Mesenchymal stem cell (in vitro differentiated cells and primary cell): ENCODE data around the gene PCBP4.

ENCODE experiments used
- DNase-seq: peaks from one replicate; pipeline ENCODE4 v3.0.0-alpha.2; 2013
- H2AFZ ChIP-seq: one replicate; pipeline ENCODE4 v1.6.1; 2013; ENCODE audit warnings: low read depth, mild to moderate bottlenecking, control low read depth, inconsistent platforms, low read length, moderate library complexity
- H2AK5ac ChIP-seq: 2 replicates; pipeline ENCODE4 v1.6.1; 2013; ENCODE audit warnings: low read length, moderate library complexity, mild to moderate bottlenecking, inconsistent platforms; ENCODE audit not compliant: severe bottlenecking
- H2BK120ac ChIP-seq: one replicate; pipeline ENCODE4 v1.6.1; 2013; ENCODE audit warnings: low read depth, mild to moderate bottlenecking, inconsistent platforms, low read length, moderate library complexity
- H2BK12ac ChIP-seq, 2 experiments: one replicate each; pipeline ENCODE4 v1.6.1; 2013; ENCODE audit warnings: inconsistent platforms in 2 of 2, low read length in 2 of 2, mild to moderate bottlenecking in 2 of 2, moderate library complexity in 2 of 2, control low read depth in 1 of 2
- H2BK15ac ChIP-seq: one replicate; pipeline ENCODE4 v1.6.1; 2013; ENCODE audit warnings: mild to moderate bottlenecking, low read depth, inconsistent platforms; ENCODE audit not compliant: poor library complexity, severe bottlenecking
- H2BK5ac ChIP-seq: 2 replicates; pipeline ENCODE4 v1.6.1; 2013; ENCODE audit warnings: low read depth, mild to moderate bottlenecking, low read length, control low read depth, inconsistent platforms; ENCODE audit not compliant: poor library complexity, severe bottlenecking
- H3K14ac ChIP-seq, 2 experiments: one replicate each; pipeline ENCODE4 v1.6.1; 2013; ENCODE audit warnings: inconsistent platforms in 2 of 2, low read length in 2 of 2, control low read depth in 1 of 2, mild to moderate bottlenecking in 1 of 2, moderate library complexity in 1 of 2
- H3K18ac ChIP-seq, 2 experiments: one replicate each; pipeline ENCODE4 v1.6.1; 2013; ENCODE audit warnings: inconsistent platforms in 2 of 2, low read length in 2 of 2, control low read depth in 1 of 2, low read depth in 1 of 2, mild to moderate bottlenecking in 1 of 2
- H3K23ac ChIP-seq, 2 experiments: one replicate each; pipeline ENCODE4 v1.6.1; 2013; ENCODE audit warnings: inconsistent platforms in 2 of 2, low read length in 2 of 2, mild to moderate bottlenecking in 2 of 2, moderate library complexity in 2 of 2, control low read depth in 1 of 2
- H3K27ac ChIP-seq: 2 replicates; pipeline ENCODE4 v1.5.1; 2013; ENCODE audit warnings: mild to moderate bottlenecking, moderate library complexity, low read length, control low read depth, inconsistent platforms; ENCODE audit not compliant: poor library complexity, severe bottlenecking
- H3K27me3 ChIP-seq, 2 experiments: 2 replicates each; pipeline versions ENCODE4 v1.6.1 to v1.7.0; 2013; ENCODE audit warnings: low read length in 2 of 2, mild to moderate bottlenecking in 2 of 2, moderate library complexity in 2 of 2, control low read depth in 1 of 2, inconsistent platforms in 1 of 2; ENCODE audit not compliant: control insufficient read depth in 1 of 2, insufficient read depth in 1 of 2
- H3K36me3 ChIP-seq, 2 experiments: 2 replicates each; pipeline versions ENCODE4 v1.6.1 to v1.7.0; 2013; ENCODE audit warnings: low read length in 2 of 2, control low read depth in 1 of 2, inconsistent platforms in 1 of 2, low read depth in 1 of 2, mild to moderate bottlenecking in 1 of 2; ENCODE audit not compliant: insufficient read depth in 2 of 2, control insufficient read depth in 1 of 2
- H3K4ac ChIP-seq, 2 experiments: one replicate each; pipeline ENCODE4 v1.6.1; 2013; ENCODE audit warnings: inconsistent platforms in 2 of 2, low read length in 2 of 2, mild to moderate bottlenecking in 2 of 2, moderate library complexity in 2 of 2, control low read depth in 1 of 2, low read depth in 1 of 2
- H3K4me1 ChIP-seq: 2 replicates; pipeline ENCODE4 v1.6.1; 2013; ENCODE audit warnings: low read depth, low read length, control low read depth; ENCODE audit not compliant: control insufficient read depth, insufficient read depth
- H3K4me2 ChIP-seq: 2 replicates; pipeline ENCODE4 v1.6.1; 2013; ENCODE audit warnings: low read length, mild to moderate bottlenecking, inconsistent platforms; ENCODE audit not compliant: poor library complexity, severe bottlenecking
- H3K4me3 ChIP-seq, 2 experiments: 2 replicates each; pipeline versions ENCODE4 v1.5.1 to v1.7.0; 2013; ENCODE audit warnings: low read length in 2 of 2, mild to moderate bottlenecking in 2 of 2, control low read depth in 1 of 2, low read depth in 1 of 2; ENCODE audit not compliant: insufficient read depth in 1 of 2
- H3K79me1 ChIP-seq: replicated peaks from 2 replicates; pipeline ENCODE4 v1.6.1; 2013; ENCODE audit warnings: mild to moderate bottlenecking, control low read depth, low read length, inconsistent platforms; ENCODE audit not compliant: poor library complexity, severe bottlenecking
- H3K9ac ChIP-seq: 2 replicates; pipeline ENCODE4 v1.7.0; 2013; ENCODE audit warnings: mild to moderate bottlenecking, low read length, moderate library complexity
- H3K9me3 ChIP-seq: 2 replicates; pipeline ENCODE4 v1.7.0; 2013; ENCODE audit warnings: mild to moderate bottlenecking, low read length; ENCODE audit not compliant: control insufficient read depth
- H4K8ac ChIP-seq: one replicate; pipeline ENCODE4 v1.6.1; 2013; ENCODE audit warnings: inconsistent platforms, mild to moderate bottlenecking, low read length, moderate library complexity
- H4K91ac ChIP-seq: one replicate; pipeline ENCODE4 v1.6.1; 2013; ENCODE audit warnings: mild to moderate bottlenecking, low read length, inconsistent platforms
- whole genome bisulfite sequencing: methylation state at CpG from one replicate; pipeline ENCODE4 v1.1.7; 2013; ENCODE audit warnings: mixed read lengths; 5-methylcytosine and 5-hydroxymethylcytosine counted together

The PCBP4 gene

GRCh38 chr3:51960386-51960785 lies 6.9 kb downstream of the PCBP4 start:
- Histone ChIP-seq H4K91ac (no peak overlapping the region), H2BK5ac (no peak overlapping the region), H3K18ac (no peak overlapping the region), H2BK12ac (no peak overlapping the region), H3K9me3 (no peaks in the 10 kb centered on the region), H3K4me1 (peaks cover 28% of the 10 kb centered on the region), H2BK15ac (no peak overlapping the region), H3K9ac (no peak overlapping the region), H3K79me1 (peaks cover 12% of the 10 kb centered on the region), H3K27ac (no peak overlapping the region), H2BK120ac (no peak overlapping the region), H3K14ac (no peak overlapping the region), H3K36me3 (peaks cover 39 to 63% of the 10 kb centered on the region in 2 experiments), H3K4ac (no peak overlapping the region), H3K4me2 (no peak overlapping the region), H2AFZ (no peak overlapping the region), H3K27me3 (peaks cover 0 to 2% of the 10 kb centered on the region in 2 experiments), H4K8ac (no peak overlapping the region), H2AK5ac (no peak overlapping the region), H3K23ac (no peak overlapping the region), H3K4me3 (no peak overlapping the region)
- no peak for DNase-seq
- 97% methylated on average over 9 of the region's 10 CpGs for WGBS

- no peaks in the 10 kb centered on the region for H3K9me3 ChIP-seq
- H3K4me3 ChIP-seq: no peak overlapping the region
- no peak overlapping the region for H4K91ac ChIP-seq
- H3K27me3 ChIP-seq: peaks cover 4 to 7% of the 10 kb centered on the region in 2 experiments
- no peak overlapping the region for H3K18ac ChIP-seq
- no peak overlapping the region for H2BK5ac ChIP-seq
- no peak overlapping the region for H3K4ac ChIP-seq
- no peak overlapping the region for H2AK5ac ChIP-seq
- WGBS: 97% methylated on average over 7 of the region's 7 CpGs
- H2BK12ac ChIP-seq: no peak overlapping the region
- H2BK15ac ChIP-seq: no peak overlapping the region
- H3K36me3 ChIP-seq: peaks cover 39 to 61% of the 10 kb centered on the region in 2 experiments
- no peak overlapping the region for H3K9ac ChIP-seq
- H3K4me1 ChIP-seq: peaks cover 28% of the 10 kb centered on the region
- H4K8ac ChIP-seq: no peak overlapping the region
- no peak overlapping the region for H2AFZ ChIP-seq
- no peak overlapping the region for H3K14ac ChIP-seq
- H3K4me2 ChIP-seq: no peak overlapping the region
- H3K23ac ChIP-seq: no peak overlapping the region
- H3K79me1 ChIP-seq: peaks cover 6% of the 10 kb centered on the region
- no peak for DNase-seq
- no peak overlapping the region for H2BK120ac ChIP-seq
- no peak overlapping the region for H3K27ac ChIP-seq
Measured at GRCh38 chr3:51959651-51960050, 7.6 kb downstream of the PCBP4 start.

- H3K27me3 ChIP-seq: peaks cover 4 to 13% of the 10 kb centered on the region in 2 experiments
- H4K91ac ChIP-seq: no peak overlapping the region
- H2BK120ac ChIP-seq: no peak overlapping the region
- no peak overlapping the region for H2AFZ ChIP-seq
- no peak overlapping the region for H3K18ac ChIP-seq
- H2AK5ac ChIP-seq: no peak overlapping the region
- no peak overlapping the region for H2BK5ac ChIP-seq
- no peak for DNase-seq
- no peaks in the 10 kb centered on the region for H3K9me3 ChIP-seq
- H3K79me1 ChIP-seq: peaks cover 3% of the 10 kb centered on the region
- peaks cover 39 to 57% of the 10 kb centered on the region in 2 experiments for H3K36me3 ChIP-seq
- no peak overlapping the region for H3K4me2 ChIP-seq
- 94% methylated on average over 18 of the region's 20 CpGs for WGBS
- no peak overlapping the region for H3K27ac ChIP-seq
- H3K4me1 ChIP-seq: peaks cover 20% of the 10 kb centered on the region
- H2BK15ac ChIP-seq: no peak overlapping the region
- H2BK12ac ChIP-seq: no peak overlapping the region
- no peak overlapping the region for H3K4me3 ChIP-seq
- H3K4ac ChIP-seq: no peak overlapping the region
- H3K9ac ChIP-seq: no peak overlapping the region
- no peak overlapping the region for H3K23ac ChIP-seq
- no peak overlapping the region for H3K14ac ChIP-seq
- no peak overlapping the region for H4K8ac ChIP-seq
Measured at GRCh38 chr3:51958603-51959521, 8.4 kb downstream of the PCBP4 start.

- H3K18ac ChIP-seq: no peak overlapping the region
- H2AK5ac ChIP-seq: no peak overlapping the region
- no peaks in the 10 kb centered on the region for H3K9me3 ChIP-seq
- H3K14ac ChIP-seq: no peak overlapping the region
- no peak overlapping the region for H4K8ac ChIP-seq
- H3K36me3 ChIP-seq: peaks cover 39 to 54% of the 10 kb centered on the region in 2 experiments
- H2BK15ac ChIP-seq: no peak overlapping the region
- H3K79me1 ChIP-seq: peaks cover 3% of the 10 kb centered on the region
- no peak overlapping the region for H3K4ac ChIP-seq
- 98% methylated on average over 15 of the region's 15 CpGs for WGBS
- no peak overlapping the region for H3K27ac ChIP-seq
- no peak overlapping the region for H3K4me2 ChIP-seq
- H3K23ac ChIP-seq: no peak overlapping the region
- H2BK12ac ChIP-seq: no peak overlapping the region
- no peak overlapping the region for H4K91ac ChIP-seq
- peaks cover 20% of the 10 kb centered on the region for H3K4me1 ChIP-seq
- H3K27me3 ChIP-seq: peaks cover 4 to 13% of the 10 kb centered on the region in 2 experiments
- no peak overlapping the region for H2BK120ac ChIP-seq
- no peak overlapping the region for H3K4me3 ChIP-seq
- H2AFZ ChIP-seq: no peak overlapping the region
- DNase-seq: no peak
- no peak overlapping the region for H2BK5ac ChIP-seq
- no peak overlapping the region for H3K9ac ChIP-seq
Measured at GRCh38 chr3:51957520-51958205, 9.6 kb downstream of the PCBP4 start.
